ENCODE measurements around the gene FCSK. TPM values are rescaled to one million over a fixed set of nuclear protein-coding genes. Genes with fewer than 3 reads are reported as not detected.

Gene FCSK
- total RNA-seq, 6 experiments from 2014 or later: 5.1 to 7.1 (median 6.1) TPM

GRCh38 chr16:70434484-70435260 is 19.7 kb upstream of the FCSK start:
- Mint-ChIP-seq H3K27ac (no peak overlapping the region; the same call in 1 of the 2 replicates), H3K27me3 (ENCODE audit: insufficient read depth) (no peaks in the 10 kb centered on the region; the same call in 1 of the 2 replicates), H3K4me3 (no peak overlapping the region), H3K36me3 (ENCODE audit: low read depth) (peaks cover 14% of the 10 kb centered on the region), H3K9me3 (no peaks in the 10 kb centered on the region), H3K4me1 (ENCODE audit: low read depth) (peaks cover 70% of the 10 kb centered on the region)
- no peak for DNase-seq
- no peak for TF ChIP-seq CTCF (IDR thresholded peaks at IDR 0.05)

GRCh38 chr16:70437017-70437581 is 17.3 kb upstream of the FCSK start:
- Mint-ChIP-seq H3K9me3 (no peaks in the 10 kb centered on the region), H3K4me1 (ENCODE audit: low read depth) (peaks cover 58% of the 10 kb centered on the region), H3K36me3 (ENCODE audit: low read depth) (peaks cover 14% of the 10 kb centered on the region), H3K27me3 (ENCODE audit: insufficient read depth) (no peaks in the 10 kb centered on the region; the same call in none of the 2 replicates), H3K27ac (peak overlapping the region; percentile 84), H3K4me3 (peak overlapping the region; percentile 93)
- peak; percentile 72 for DNase-seq
- TF ChIP-seq CTCF (IDR thresholded peaks at IDR 0.05): no peak

- Mint-ChIP-seq H3K9me3 (no peaks in the 10 kb centered on the region), H3K27ac (peak overlapping the region; percentile 84), H3K4me1 (ENCODE audit: low read depth) (peaks cover 50% of the 10 kb centered on the region), H3K36me3 (ENCODE audit: low read depth) (peaks cover 14% of the 10 kb centered on the region), H3K27me3 (ENCODE audit: insufficient read depth) (no peaks in the 10 kb centered on the region; the same call in none of the 2 replicates), H3K4me3 (peak overlapping the region; percentile 93)
- peak; percentile 62 for DNase-seq
- no peak for TF ChIP-seq CTCF (IDR thresholded peaks at IDR 0.05)
Observed at GRCh38 chr16:70437582-70438557, 16.5 kb upstream of the FCSK start.

- H3K4me3 Mint-ChIP-seq: peak overlapping the region; percentile 93
- no peaks in the 10 kb centered on the region for H3K9me3 Mint-ChIP-seq
- peak overlapping the region; percentile 84 for H3K27ac Mint-ChIP-seq
- TF ChIP-seq CTCF (IDR thresholded peaks at IDR 0.05): no peak
- no peak for DNase-seq
- no peaks in the 10 kb centered on the region; the same call in none of the 2 replicates for H3K27me3 Mint-ChIP-seq (ENCODE audit: insufficient read depth)
- H3K4me1 Mint-ChIP-seq (ENCODE audit: low read depth): peaks cover 43% of the 10 kb centered on the region
- peaks cover 14% of the 10 kb centered on the region for H3K36me3 Mint-ChIP-seq (ENCODE audit: low read depth)
Observed at GRCh38 chr16:70438585-70438968, 15.8 kb upstream of the FCSK start.
